Measurements from ENCODE around the gene FMN1. TPM values are rescaled to one million over a fixed set of nuclear protein-coding genes. Genes with fewer than 3 reads are reported as not detected.
A peak's percentile ranks its signal among the peaks of the same experiment; 100 is the strongest.

The FMN1 gene
- polyA plus RNA-seq, 1 experiment, result 3.7 TPM

DNA sequence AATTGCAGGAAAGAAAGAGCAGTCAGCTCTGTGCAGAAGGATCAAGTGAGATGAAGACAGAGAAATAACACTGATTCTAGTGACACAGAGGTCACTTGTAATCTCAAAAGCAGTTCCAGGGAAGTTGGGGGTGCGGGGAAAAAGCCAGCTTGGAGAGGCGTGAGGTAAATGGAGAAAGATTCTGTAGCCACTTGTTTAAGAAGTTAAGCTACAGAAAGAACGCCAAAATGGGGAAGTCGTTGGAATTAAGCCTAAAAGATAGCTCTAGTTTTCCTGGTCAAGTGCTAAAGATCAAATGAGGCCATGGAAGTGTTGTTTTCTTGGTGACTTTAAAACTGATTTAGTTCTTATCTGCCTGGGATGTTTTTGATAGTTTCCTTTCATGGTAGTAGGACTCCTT lies 324.7 kb downstream of the FMN1 start:
- no peaks in the 10 kb centered on the region for H3K27me3 ChIP-seq (ENCODE audit: control insufficient read depth, insufficient read depth, low read length)
- TF ChIP-seq CTCF (IDR thresholded peaks at IDR 0.05; ENCODE audit: low read depth, low read length), result no peak
- no peaks in the 10 kb centered on the region for H3K9me3 ChIP-seq (ENCODE audit: control insufficient read depth, insufficient read depth, low read length)
- no peak overlapping the region for H3K4me3 ChIP-seq (ENCODE audit: low read depth, low read length)
- ChIA-PET CTCF (interaction anchor here (0.7 to 1.8 kb wide), 4 partner anchors 13 to 207 kb away, joined by 3 to 9 read pairs (median 4); no protein-coding TSS in a partner anchor), POLR2A (interaction anchor here (0.5 to 2.8 kb wide), 14 partner anchors 10 to 194 kb away, joined by 3 to 21 read pairs (median 4); no protein-coding TSS in a partner anchor)
- no peak for DNase-seq (ENCODE audit: low read depth, low spot score)
- H3K27ac ChIP-seq (ENCODE audit: low read depth, low read length), result peak overlapping the region; percentile 97

DNA sequence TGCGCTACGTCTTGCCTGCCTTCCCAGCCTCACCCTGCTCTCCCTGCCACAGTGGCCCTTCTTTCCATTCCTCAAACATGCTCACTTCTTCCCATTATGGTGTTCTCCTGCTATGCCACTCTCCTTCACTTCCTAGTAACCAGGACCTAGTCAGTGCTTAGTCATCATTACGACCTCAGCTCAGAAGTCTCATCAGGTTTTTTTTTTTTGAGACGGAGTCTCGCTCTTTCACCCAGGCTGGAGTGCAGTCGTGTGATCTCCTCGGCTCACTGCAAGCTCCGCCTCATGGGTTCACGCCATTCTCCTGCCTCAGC lies 327.2 kb downstream of the FMN1 start:
- no peak overlapping the region for H3K4me3 ChIP-seq (ENCODE audit: low read depth, low read length)
- H3K27ac ChIP-seq (ENCODE audit: low read depth, low read length), result peak overlapping the region; percentile 92
- ChIA-PET POLR2A (interaction anchor here (0.6 to 2.6 kb wide), 10 partner anchors 11 to 150 kb away, joined by 3 to 16 read pairs (median 4); no protein-coding TSS in a partner anchor), CTCF (no interaction called here)
- DNase-seq (ENCODE audit: low read depth, low spot score), result peak; percentile 78
- no peaks in the 10 kb centered on the region for H3K27me3 ChIP-seq (ENCODE audit: control insufficient read depth, insufficient read depth, low read length)
- no peak for TF ChIP-seq CTCF (IDR thresholded peaks at IDR 0.05; ENCODE audit: low read depth, low read length)
- H3K9me3 ChIP-seq (ENCODE audit: control insufficient read depth, insufficient read depth, low read length), result no peaks in the 10 kb centered on the region

DNA sequence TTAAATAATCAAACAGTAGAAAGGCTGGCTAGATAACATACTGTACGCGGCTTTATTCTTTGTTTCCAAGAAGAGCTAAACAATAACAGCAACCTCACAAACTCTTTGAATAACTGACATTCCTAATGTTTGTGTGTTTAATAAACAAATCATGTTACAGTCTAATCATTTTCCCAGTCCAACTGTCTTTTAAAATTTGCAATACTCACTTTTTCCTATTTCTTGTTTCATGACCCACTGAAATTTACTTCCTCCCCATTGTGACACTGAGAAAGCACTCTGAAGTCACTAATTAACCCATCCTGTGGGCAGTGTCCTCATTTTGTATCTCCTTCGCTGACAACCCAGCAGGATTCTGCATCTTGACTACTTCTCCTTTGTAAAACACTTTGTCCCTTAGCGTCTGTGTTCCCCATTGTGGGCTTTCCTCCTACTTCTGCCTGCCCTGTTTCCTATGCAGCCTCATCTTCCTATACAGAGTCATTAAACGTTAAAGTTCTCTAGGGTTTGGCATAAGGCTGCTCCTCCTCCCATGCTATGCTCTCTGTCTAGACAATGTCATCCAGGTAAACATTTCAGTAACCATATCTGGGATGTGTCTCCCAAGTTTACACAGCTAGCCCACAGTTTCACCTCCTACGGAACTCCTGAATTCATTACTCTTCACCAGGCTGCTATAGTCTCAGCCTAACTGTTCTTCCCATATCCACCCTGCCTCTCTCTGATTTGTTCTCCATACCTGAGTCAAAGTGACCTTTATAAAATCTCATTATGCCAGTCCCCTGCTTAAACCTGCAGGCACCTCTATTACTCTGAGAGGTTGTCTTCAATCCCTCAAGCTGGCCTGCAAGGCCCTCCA lies 327.8 kb downstream of the FMN1 start:
- DNase-seq (ENCODE audit: low read depth, low spot score), result no peak
- no peak for TF ChIP-seq CTCF (IDR thresholded peaks at IDR 0.05; ENCODE audit: low read depth, low read length)
- no peaks in the 10 kb centered on the region for H3K27me3 ChIP-seq (ENCODE audit: control insufficient read depth, insufficient read depth, low read length)
- H3K9me3 ChIP-seq (ENCODE audit: control insufficient read depth, insufficient read depth, low read length), result no peaks in the 10 kb centered on the region
- H3K27ac ChIP-seq (ENCODE audit: low read depth, low read length), result peak overlapping the region; percentile 92
- ChIA-PET CTCF (interaction anchor here (0.7 to 1.5 kb wide), 4 partner anchors 23 to 205 kb away, joined by 3 to 4 read pairs (median 4); no protein-coding TSS in a partner anchor), POLR2A (interaction anchor here (0.6 to 2.6 kb wide), 11 partner anchors 10 to 264 kb away, joined by 3 to 16 read pairs (median 6); no protein-coding TSS in a partner anchor)
- H3K4me3 ChIP-seq (ENCODE audit: low read depth, low read length), result no peak overlapping the region

DNA sequence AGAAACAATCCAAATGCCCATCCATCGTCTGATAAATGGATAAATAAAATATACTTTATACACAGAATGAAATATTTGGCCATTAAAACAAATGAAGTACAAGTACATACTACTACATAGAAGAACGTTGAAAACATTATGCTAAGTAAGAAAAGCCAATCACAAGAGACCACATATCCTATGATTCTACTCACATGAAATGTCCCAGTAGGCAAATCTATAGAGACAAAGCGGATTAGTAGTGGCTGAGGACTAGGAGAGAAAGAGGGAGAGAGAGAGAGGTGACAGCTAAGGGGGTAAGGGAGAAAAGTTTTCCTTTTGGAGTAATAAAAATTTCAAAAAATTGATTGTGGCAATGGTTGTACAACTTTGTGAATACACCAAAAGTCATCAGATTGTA lies 329.7 kb downstream of the FMN1 start:
- ChIA-PET POLR2A (no interaction called here), CTCF (interaction anchor here (1.2 to 1.8 kb wide), 4 partner anchors 20 to 203 kb away, joined by 3 to 5 read pairs (median 4); no protein-coding TSS in a partner anchor)
- Histone ChIP-seq H3K27ac (ENCODE audit: low read depth, low read length) (no peak overlapping the region), H3K27me3 (ENCODE audit: control insufficient read depth, insufficient read depth, low read length) (no peaks in the 10 kb centered on the region), H3K9me3 (ENCODE audit: control insufficient read depth, insufficient read depth, low read length) (no peaks in the 10 kb centered on the region), H3K4me3 (ENCODE audit: low read depth, low read length) (no peak overlapping the region)
- DNase-seq (ENCODE audit: low read depth, low spot score), result no peak
- no peak for TF ChIP-seq CTCF (IDR thresholded peaks at IDR 0.05; ENCODE audit: low read depth, low read length)

DNA sequence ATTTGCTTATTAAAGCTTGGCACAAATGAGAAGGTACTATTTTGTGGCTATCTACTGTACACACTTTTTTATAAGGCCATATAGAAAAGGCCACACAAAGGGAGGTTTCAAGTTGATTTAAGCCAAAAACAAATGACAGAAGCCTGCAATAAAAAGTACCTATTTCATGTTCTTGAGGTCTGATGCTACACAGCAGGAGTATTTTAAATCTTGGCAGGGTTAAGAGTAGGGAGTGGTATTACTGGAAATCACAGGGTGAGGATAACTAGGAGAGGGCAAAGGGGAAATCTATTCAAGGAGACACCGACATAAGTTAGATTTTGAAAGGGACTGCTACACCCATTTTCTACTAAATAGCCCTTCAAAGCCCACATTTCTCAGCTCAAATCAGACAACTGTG lies 330.5 kb downstream of the FMN1 start:
- ChIA-PET POLR2A (interaction anchor here (0.6 kb wide), 1 partner anchor 116 kb away, joined by 6 read pairs; no protein-coding TSS in a partner anchor), CTCF (interaction anchor here (0.8 to 1.8 kb wide), 4 partner anchors 10 to 202 kb away, joined by 3 to 5 read pairs (median 4); no protein-coding TSS in a partner anchor)
- Histone ChIP-seq H3K27me3 (ENCODE audit: control insufficient read depth, insufficient read depth, low read length) (no peaks in the 10 kb centered on the region), H3K9me3 (ENCODE audit: control insufficient read depth, insufficient read depth, low read length) (no peaks in the 10 kb centered on the region), H3K27ac (ENCODE audit: low read depth, low read length) (no peak overlapping the region), H3K4me3 (ENCODE audit: low read depth, low read length) (no peak overlapping the region)
- TF ChIP-seq CTCF (IDR thresholded peaks at IDR 0.05; ENCODE audit: low read depth, low read length), result no peak
- no peak for DNase-seq (ENCODE audit: low read depth, low spot score)

Measured in AG04450 (cell line).